Peyer's patch (tissue), 4 donors: ENCODE measurements around the gene OR6N2. TPM values are rescaled to one million over a fixed set of nuclear protein-coding genes. Genes with fewer than 3 reads are reported as not detected.

Experiments
- DNase-seq, 3 donors: peaks; one replicate each; pipeline ENCODE4 v3.0.0-alpha.2; 2017 to 2019
- H3K27ac ChIP-seq, 4 donors: fragments of 200-600 bp; sonication (generic); one replicate each; pipeline ENCODE4 v1.5.1; 2016 to 2019
- H3K27me3 ChIP-seq, 2 donors: fragments of 200-600 bp; sonication (generic); one replicate each; pipeline ENCODE4 v1.5.1; 2019
- H3K36me3 ChIP-seq, 3 donors: fragments of 200-600 bp; sonication (generic); one replicate each; pipeline ENCODE4 v1.5.1; 2016 to 2019
- H3K4me1 ChIP-seq, 4 donors: fragments of 200-600 bp; sonication (generic); one replicate each; pipeline ENCODE4 v1.5.1; 2016 to 2019
- H3K4me3 ChIP-seq, 4 donors: fragments of 200-600 bp; sonication (generic); 1 replicate in 3 of 4; 2 replicates in 1 of 4; pipeline ENCODE4 v1.5.1; 2016 to 2019; ENCODE audit warnings: mild to moderate bottlenecking in 1 of 4
- H3K9me3 ChIP-seq, 4 donors: fragments of 200-600 bp; sonication (generic); one replicate each; pipeline ENCODE4 v1.5.1; 2016 to 2019; ENCODE audit warnings: mild to moderate bottlenecking in 1 of 4
- CTCF ChIP-seq, 6 experiments: fragments of 450-650 bp in 4 of 6; fragments of 200-600 bp in 2 of 6; sonication (generic) in 1 of 6; IDR thresholded peaks; one replicate each; pipeline ENCODE4 v1.5.1; 2017 to 2019; ENCODE audit warnings: antibody characterized with exemption in 6 of 6, mild to moderate bottlenecking in 3 of 6, moderate library complexity in 1 of 6
- POLR2A ChIP-seq, 2 donors: fragments of 450-650 bp; IDR thresholded peaks; one replicate each; pipeline ENCODE4 v1.5.1; 2017; ENCODE audit warnings: antibody characterized with exemption in 2 of 2, mild to moderate bottlenecking in 2 of 2, moderate library complexity in 2 of 2
- total RNA-seq, 4 donors: library from RNA; depleted of rRNA; stranded (reverse); fragments of >200 nt; gene quantifications; one replicate each; pipeline ENCODE4 v1.1.0, GENCODE V29; 2016

OR6N2 gene
- total RNA-seq, 4 donors from 2014 or later: not detected

GRCh38 chr1:158798531-158798930 is 17.5 kb upstream of the OR6N2 start:
- H3K27ac ChIP-seq: no peak overlapping the region
- no peaks in the 10 kb centered on the region for H3K27me3 ChIP-seq
- H3K4me1 ChIP-seq: no peaks in the 10 kb centered on the region
- no peak for DNase-seq
- H3K9me3 ChIP-seq: no peaks in the 10 kb centered on the region
- no peaks in the 10 kb centered on the region for H3K36me3 ChIP-seq
- H3K4me3 ChIP-seq: no peak overlapping the region
- TF ChIP-seq POLR2A (IDR thresholded peaks at IDR 0.05) (no peak), CTCF (IDR thresholded peaks at IDR 0.05) (peak in 1 of 6 experiments; percentile 1)

GRCh38 chr1:158794247-158794646 is 13.2 kb upstream of the OR6N2 start:
- Histone ChIP-seq H3K27me3 (no peaks in the 10 kb centered on the region), H3K36me3 (no peaks in the 10 kb centered on the region), H3K4me1 (no peaks in the 10 kb centered on the region), H3K4me3 (no peak overlapping the region), H3K9me3 (no peaks in the 10 kb centered on the region), H3K27ac (no peak overlapping the region)
- TF ChIP-seq CTCF (IDR thresholded peaks at IDR 0.05) (no peak), POLR2A (IDR thresholded peaks at IDR 0.05) (no peak)
- DNase-seq: no peak

- no peak overlapping the region for H3K4me3 ChIP-seq
- H3K9me3 ChIP-seq: no peaks in the 10 kb centered on the region
- H3K27me3 ChIP-seq: no peaks in the 10 kb centered on the region
- DNase-seq: peak in 1 of 3 donors; percentile 54
- no peak overlapping the region for H3K27ac ChIP-seq
- no peak for TF ChIP-seq POLR2A (IDR thresholded peaks at IDR 0.05)
- peak in 5 of 6 experiments; percentile 9 to 28 (median 18) for TF ChIP-seq CTCF (IDR thresholded peaks at IDR 0.05)
- H3K36me3 ChIP-seq: no peaks in the 10 kb centered on the region
- no peaks in the 10 kb centered on the region for H3K4me1 ChIP-seq
Measured at GRCh38 chr1:158793604-158794003, 12.6 kb upstream of the OR6N2 start.

- TF ChIP-seq POLR2A (IDR thresholded peaks at IDR 0.05) (no peak), CTCF (IDR thresholded peaks at IDR 0.05) (no peak)
- Histone ChIP-seq H3K36me3 (no peaks in the 10 kb centered on the region), H3K9me3 (no peaks in the 10 kb centered on the region), H3K27me3 (no peaks in the 10 kb centered on the region), H3K4me3 (no peak within 1 kb of the TSS), H3K4me1 (no peaks in the 10 kb centered on the region), H3K27ac (no peak within 1 kb of the TSS)
- DNase-seq: no peak
Measured at GRCh38 chr1:158771950-158772866, 8.8 kb downstream of the OR6N2 start, which contains the start of gene OR6N1. TSS of gene OR6N1 (minus strand) at chr1:158772195. CDS start at chr1:158766682, 5,513 bp downstream.

- no peak for DNase-seq
- Histone ChIP-seq H3K36me3 (no peaks in the 10 kb centered on the region), H3K27me3 (no peaks in the 10 kb centered on the region), H3K4me1 (no peaks in the 10 kb centered on the region), H3K27ac (no peak within 1 kb of the TSS), H3K4me3 (no peak within 1 kb of the TSS), H3K9me3 (no peaks in the 10 kb centered on the region)
- TF ChIP-seq POLR2A (IDR thresholded peaks at IDR 0.05) (no peak), CTCF (IDR thresholded peaks at IDR 0.05) (no peak)
Measured at GRCh38 chr1:158754420-158754819, 26.6 kb downstream of the OR6N2 start, which contains the start of gene OR6K6. TSS of gene OR6K6 (plus strand) at chr1:158754720. CDS start at chr1:158754888, 168 bp downstream.
